NT2/D1 (cell line): ENCODE data around the gene RNU6-8.

ENCODE experiments used
- SUZ12 ChIP-seq: IDR thresholded peaks from 2 replicates; pipeline ENCODE4 v1.6.1; 2011; ENCODE audit not compliant: insufficient read length, insufficient read depth; ENCODE audit errors: extremely low read depth
- YY1 ChIP-seq: IDR thresholded peaks from 2 replicates; pipeline ENCODE4 v1.6.1; 2011; ENCODE audit not compliant: insufficient read length, insufficient read depth
- ZNF274 ChIP-seq: IDR thresholded peaks from 2 replicates; pipeline ENCODE4 v1.6.1; 2011; ENCODE audit warnings: mild to moderate bottlenecking, low read depth, low read length

DNA sequence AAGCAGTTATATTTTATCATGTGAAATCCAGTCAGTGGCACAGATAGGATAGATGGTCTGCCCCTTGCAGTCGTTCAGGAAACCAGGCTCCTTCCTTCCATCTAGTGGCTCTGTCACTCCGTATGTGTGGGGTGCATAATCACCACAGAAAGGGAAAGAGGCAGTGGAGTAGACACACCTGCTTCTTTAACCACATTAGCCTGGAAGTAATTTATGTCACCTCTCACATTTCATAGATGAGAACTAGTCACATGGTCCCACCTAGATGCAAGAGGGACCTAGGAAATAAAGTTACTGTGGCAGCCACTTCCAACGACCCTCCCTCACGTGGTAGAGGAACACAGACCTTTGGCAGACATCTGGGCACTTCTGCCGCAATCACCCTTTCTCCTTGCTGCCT, 14.2 kb upstream of the RNU6-8 start:
- TF ChIP-seq ZNF274, result no peak
- TF ChIP-seq YY1, result no peak
- TF ChIP-seq SUZ12, result no peak
